Measurements from ENCODE around the gene GINS2. TPM values are rescaled to one million over a fixed set of nuclear protein-coding genes. Genes with fewer than 3 reads are reported as not detected.

The GINS2 gene
- total and polyA plus RNA-seq, 2 of the 4 experiments (the other 2 are of a cell fraction): 12.0 to 13.4 TPM

DNA sequence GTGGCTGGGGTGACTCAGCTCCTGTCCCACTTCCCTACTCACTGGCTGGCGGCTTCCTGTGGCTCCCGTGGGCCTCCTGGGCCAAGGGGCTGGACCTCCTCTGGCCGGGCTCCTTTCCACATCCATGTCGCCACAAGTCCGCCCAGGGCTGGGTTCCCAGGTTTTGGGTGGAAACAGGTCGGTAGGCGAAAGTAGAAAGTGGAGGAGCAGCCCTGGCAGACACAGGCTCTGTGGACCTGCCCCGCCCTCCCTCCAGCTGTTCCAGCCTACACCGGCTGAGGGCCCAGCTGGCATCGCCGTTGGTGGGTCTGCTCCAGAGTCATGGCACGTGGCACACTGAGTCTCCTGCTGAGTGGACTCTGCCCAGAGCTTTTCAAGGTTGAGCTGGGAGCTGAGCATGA is 47.0 kb downstream of the GINS2 start:
- Histone ChIP-seq H3K27me3 (ENCODE audit: control insufficient read depth, insufficient read depth, low read length) (no peaks in the 10 kb centered on the region), H3K4me2 (ENCODE audit: low read depth, low read length) (no peak overlapping the region), H2BK120ac (ENCODE audit: low read depth, low read length) (no peak overlapping the region), H3K27ac (ENCODE audit: insufficient read depth, low read length) (no peak overlapping the region), H2AFZ (replicated peaks; ENCODE audit: low read length, poor library complexity) (no peak overlapping the region), H3K18ac (ENCODE audit: low read depth, low read length) (no peak overlapping the region), H2BK5ac (ENCODE audit: low read depth, low read length, poor library complexity, severe bottlenecking) (no peak overlapping the region), H3K23ac (ENCODE audit: low read depth, low read length) (no peak overlapping the region), H3K79me1 (ENCODE audit: low read depth in 1 of 2, low read length in 2 of 2) (peaks cover 12 to 47% of the 10 kb centered on the region in 2 experiments; a peak in 3 of 4 replicates), H3K9ac (ENCODE audit: low read depth, low read length) (no peak overlapping the region), H2BK15ac (ENCODE audit: low read depth, low read length) (no peak overlapping the region), H3K4me3 (ENCODE audit: insufficient read depth, low read depth, low read length) (no peak overlapping the region), H4K5ac (ENCODE audit: low read depth, low read length) (no peak overlapping the region), H3K9me1 (ENCODE audit: insufficient read depth, low read length) (peaks cover 3% of the 10 kb centered on the region; the same call in 1 of the 2 replicates), H4K20me1 (ENCODE audit: insufficient read depth, low read length) (peaks cover 87% of the 10 kb centered on the region), H4K8ac (ENCODE audit: low read depth in 2 of 2, low read length in 2 of 2) (no peak overlapping the region), H3K36me3 (ENCODE audit: control insufficient read depth, insufficient read depth, low read length) (peaks cover 6% of the 10 kb centered on the region), H3K9me3 (ENCODE audit: control insufficient read depth, insufficient read depth, low read length) (no peaks in the 10 kb centered on the region), H2BK20ac (ENCODE audit: low read depth, low read length) (no peak overlapping the region), H2AK9ac (replicated peaks; ENCODE audit: low read depth, low read length, poor library complexity) (no peak overlapping the region), H4K91ac (ENCODE audit: insufficient read depth, low read depth, low read length) (no peak overlapping the region), H2AK5ac (ENCODE audit: low read depth, low read length) (0 out of 2 replicates have a peak overlapping the region, but pooled peaks have one; percentile 8), H3K4ac (ENCODE audit: low read depth, low read length) (no peak overlapping the region), H3K4me1 (ENCODE audit: control insufficient read depth, insufficient read depth, low read length) (peaks cover 2% of the 10 kb centered on the region; the same call in 1 of the 2 replicates), H3K56ac (ENCODE audit: extremely low read depth, insufficient read depth, low read length) (no peak overlapping the region), H3K14ac (replicated peaks; ENCODE audit: low read depth, low read length) (no peak overlapping the region)
- WGBS, 2 experiments (ENCODE audit: extremely low coverage in 2 of 2, insufficient read length in 1 of 2): 93% methylated on average over 6 of the region's 12 CpGs; no CpG with 5 or more reads in 1 of the 2 experiments
- TF ChIP-seq, protein P1, sequence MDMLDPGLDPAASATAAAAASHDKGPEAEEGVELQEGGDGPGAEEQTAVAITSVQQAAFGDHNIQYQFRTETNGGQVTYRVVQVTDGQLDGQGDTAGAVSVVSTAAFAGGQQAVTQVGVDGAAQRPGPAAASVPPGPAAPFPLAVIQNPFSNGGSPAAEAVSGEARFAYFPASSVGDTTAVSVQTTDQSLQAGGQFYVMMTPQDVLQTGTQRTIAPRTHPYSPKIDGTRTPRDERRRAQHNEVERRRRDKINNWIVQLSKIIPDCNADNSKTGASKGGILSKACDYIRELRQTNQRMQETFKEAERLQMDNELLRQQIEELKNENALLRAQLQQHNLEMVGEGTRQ (IDR thresholded peaks at IDR 0.05; ENCODE audit: low read depth, low read length): no peak
- ATAC-seq (ENCODE audit: low read depth): no peak
- POLR2A ChIA-PET (ENCODE audit: unreplicated experiment): no interaction called here
- no TSS peak for BruUV-seq (replicated peaks)
- intact Hi-C loops (cut with micrococcal nuclease) (no loop called here), in situ Hi-C loops (cut with MboI; ENCODE audit: low sequenced_read_pairs) (no loop called here), dilution Hi-C loops (cut with HindIII; ENCODE audit: low sequenced_read_pairs, unreplicated experiment) (no loop called here)
- CTCF ChIA-PET: no interaction called here
- no peak for DNase-seq
